Pons (tissue), 1 donor: ENCODE data around the gene ACTRT3.
"Not testable (repeated sequence)": the region's sequence is repeated elsewhere in the genome, so short reads cannot be mapped to it uniquely, and the experiment has no call there.

ENCODE experiments used
- DNase-seq: peaks from one replicate; pipeline ENCODE4 v3.0.0-alpha.2; 2016; ENCODE audit warnings: low spot score

ACTRT3 gene

DNA sequence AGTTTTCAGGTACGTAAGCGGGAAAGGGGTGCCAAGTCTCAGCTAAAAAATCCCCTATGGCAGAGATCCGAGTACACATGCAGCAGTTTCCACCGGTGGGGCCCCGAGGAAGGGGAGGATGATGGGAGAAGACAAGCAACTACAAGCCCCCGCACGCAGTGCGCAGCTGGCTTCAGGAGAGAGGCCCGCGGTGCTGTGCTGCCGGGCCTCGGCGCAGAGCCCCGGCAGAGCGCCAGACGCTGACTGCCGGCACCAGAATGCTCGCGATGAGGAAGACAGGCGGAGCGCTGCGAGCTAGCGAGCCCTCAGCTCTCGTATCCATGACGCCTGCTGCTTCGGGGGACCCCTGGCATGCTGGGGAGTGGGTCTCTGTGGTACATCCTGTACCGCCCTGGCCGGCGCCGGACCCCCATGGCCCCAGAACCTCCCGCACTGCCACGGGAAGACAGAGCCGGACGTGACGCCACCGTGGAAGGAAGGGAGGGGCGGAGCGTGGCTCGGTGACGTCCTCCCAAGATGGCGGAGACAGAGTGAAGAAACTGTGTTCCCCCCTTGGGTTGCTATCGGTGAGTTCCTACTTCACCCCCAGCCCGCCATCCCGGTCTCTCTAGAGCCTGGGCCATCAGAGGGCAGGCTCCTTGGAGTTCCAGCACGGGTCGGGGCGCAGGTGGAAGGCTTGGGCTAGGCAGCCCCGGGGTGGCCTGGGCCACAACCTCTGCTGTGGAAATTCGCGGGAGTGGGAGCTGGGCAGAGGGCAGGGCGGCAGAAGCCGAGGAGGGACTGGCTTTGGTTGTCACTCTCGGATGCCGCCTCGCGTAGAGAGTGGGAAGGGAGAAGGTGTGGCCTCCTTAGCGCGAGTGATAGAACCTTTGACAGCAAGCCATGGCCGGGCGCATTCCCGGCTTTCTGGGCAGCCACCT is 3.8 kb upstream of the ACTRT3 start, which contains the start of gene MYNN:
MYNN (plus strand) TSS at position 500 of the 920 bp plus-strand sequence. CDS start 900 bp downstream, outside the sequence.
- DNase-seq: peak; percentile 94

DNA sequence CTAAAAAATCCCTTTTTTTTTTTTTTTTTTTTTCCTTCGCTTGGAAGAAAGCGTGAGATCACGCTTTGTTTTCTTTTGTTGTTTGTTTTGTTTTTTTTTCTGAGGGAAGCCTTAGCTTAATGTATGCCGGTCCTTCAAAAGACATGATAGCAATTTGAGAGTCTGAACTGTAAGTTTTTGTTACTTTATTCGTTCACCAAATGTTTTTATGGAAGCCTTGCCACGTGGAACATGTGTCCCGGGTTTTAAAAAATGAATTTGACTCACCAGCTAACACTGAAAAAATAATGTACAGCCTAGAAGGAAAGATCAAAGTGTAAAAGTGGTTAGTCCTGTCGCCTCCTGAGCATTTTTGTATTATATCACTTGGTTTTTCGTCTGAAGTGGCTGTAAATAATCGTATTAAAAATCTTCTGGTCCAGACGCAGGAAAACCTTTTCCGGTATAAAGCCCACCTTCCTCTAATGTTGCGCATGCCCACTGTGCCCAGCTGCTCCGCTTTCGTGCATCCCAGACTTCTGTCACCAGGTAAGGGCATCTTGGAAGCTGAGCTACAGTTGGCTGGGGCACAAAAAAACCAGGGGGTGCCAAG is 3.0 kb upstream of the ACTRT3 start:
- DNase-seq: peak; percentile 81

- DNase-seq: peak; percentile 93
Measured at GRCh38 chr3:169771497-169772304, 2.3 kb upstream of the ACTRT3 start.

DNA sequence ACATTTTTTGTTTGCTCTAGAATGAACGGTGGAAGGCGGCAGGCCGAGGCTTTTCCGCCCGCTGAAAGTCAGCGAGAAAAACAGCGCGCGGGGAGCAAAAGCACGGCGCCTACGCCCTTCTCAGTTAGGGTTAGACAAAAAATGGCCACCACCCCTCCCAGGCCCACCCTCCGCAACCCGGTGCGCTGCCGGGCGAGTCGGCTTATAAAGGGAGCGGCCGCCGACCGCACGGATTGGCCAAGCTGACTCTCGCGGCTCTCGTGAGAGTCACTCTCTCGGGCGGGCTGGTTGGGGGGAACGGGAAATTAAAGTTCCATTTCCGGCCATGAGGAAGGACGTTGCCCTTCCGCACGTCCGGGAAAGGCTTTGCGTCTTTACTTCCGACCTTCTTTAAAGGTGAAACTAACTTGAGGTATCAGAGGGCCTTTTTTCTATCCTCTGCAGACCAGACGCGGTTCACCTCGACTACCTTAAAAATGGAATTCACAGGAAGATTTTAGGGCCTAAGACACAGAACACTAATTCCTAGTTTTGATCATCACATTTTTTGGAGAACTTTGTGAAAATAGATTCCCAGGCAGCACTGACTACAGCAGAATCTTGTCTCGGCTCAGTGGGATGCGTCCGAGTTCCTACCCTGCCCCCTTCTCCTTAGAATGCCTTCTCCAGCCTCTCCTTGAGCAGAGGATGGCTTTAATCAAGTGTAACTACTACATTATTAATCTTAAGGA is 4.3 kb downstream of the ACTRT3 start, which contains the start of gene TERC:
TERC (minus strand) TSS at position 179 of the 731 bp plus-strand sequence.
- DNase-seq: peak; percentile 87

GRCh38 chr3:169764312-169764881 is 5.0 kb downstream of the ACTRT3 start:
- peak; percentile 59 for DNase-seq

- DNase-seq: no peak
Measured at GRCh38 chr3:169760479-169760878, 8.9 kb downstream of the ACTRT3 start.

DNA sequence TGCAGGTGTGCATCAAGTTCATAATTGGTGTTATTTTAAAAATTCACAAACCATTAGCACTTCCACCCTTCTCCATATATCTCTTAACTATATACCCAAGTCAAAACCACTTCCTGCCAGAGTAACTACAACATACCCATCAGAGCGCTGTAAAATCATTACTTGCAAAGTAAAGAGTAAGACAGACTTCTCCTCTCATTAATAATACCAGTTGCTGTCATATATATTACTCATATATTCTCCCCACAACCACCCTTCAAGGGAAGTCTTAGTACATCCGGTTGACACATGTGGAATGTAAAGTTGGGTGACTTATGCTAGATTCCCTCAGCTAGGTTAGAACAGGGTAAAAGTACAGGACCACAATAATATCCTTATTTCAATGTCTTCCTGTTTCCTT is 10.1 kb downstream of the ACTRT3 start:
- DNase-seq: no peak

GRCh38 chr3:169758359-169758994 is 10.9 kb downstream of the ACTRT3 start:
- no peak for DNase-seq

DNA sequence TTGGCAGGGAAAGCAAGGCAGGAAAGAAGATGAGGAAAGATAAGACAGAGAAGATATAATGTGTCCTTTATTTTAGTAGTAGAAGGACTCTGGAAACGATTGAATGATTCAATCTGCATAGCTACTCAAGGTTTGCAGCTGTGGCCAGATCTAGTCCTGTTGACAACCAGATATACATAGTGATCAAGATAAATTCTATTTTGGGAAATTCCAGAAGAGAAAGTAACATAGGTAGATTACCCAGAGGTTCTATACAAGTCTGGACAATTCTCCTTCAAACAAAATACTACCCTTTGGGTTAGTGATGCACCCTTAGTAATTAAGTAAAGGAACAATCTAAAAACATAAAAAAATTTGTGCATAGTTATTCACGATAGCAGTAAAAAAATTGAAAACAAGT is 13.9 kb downstream of the ACTRT3 start:
- no peak for DNase-seq

- no peak for DNase-seq
Measured at GRCh38 chr3:169754711-169755110, 14.7 kb downstream of the ACTRT3 start.

GRCh38 chr3:169751875-169752274 is 17.5 kb downstream of the ACTRT3 start:
- DNase-seq: no peak

GRCh38 chr3:169750665-169751064 is 18.7 kb downstream of the ACTRT3 start:
- DNase-seq: no peak

GRCh38 chr3:169748670-169749069 is 20.7 kb downstream of the ACTRT3 start:
- DNase-seq: no peak

DNA sequence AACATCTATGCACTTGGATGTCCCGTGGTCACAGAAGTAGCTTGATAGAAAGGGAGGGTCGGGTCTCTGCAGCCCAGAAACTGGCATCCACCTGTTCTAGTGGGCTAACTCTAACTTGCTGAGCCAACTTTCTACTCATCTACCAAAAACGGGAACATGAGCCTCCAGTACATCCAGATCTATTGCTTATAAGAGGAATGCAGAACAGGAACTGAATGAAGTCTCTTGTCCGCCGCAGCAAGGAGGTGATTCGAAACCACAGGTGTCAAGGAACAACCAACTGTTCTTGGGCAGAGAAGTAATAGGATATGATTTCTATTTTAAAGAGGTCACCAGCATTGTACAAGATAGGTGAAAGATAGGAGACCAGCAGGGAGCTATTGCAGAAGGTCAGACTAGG is 22.4 kb downstream of the ACTRT3 start:
- no peak for DNase-seq

DNA sequence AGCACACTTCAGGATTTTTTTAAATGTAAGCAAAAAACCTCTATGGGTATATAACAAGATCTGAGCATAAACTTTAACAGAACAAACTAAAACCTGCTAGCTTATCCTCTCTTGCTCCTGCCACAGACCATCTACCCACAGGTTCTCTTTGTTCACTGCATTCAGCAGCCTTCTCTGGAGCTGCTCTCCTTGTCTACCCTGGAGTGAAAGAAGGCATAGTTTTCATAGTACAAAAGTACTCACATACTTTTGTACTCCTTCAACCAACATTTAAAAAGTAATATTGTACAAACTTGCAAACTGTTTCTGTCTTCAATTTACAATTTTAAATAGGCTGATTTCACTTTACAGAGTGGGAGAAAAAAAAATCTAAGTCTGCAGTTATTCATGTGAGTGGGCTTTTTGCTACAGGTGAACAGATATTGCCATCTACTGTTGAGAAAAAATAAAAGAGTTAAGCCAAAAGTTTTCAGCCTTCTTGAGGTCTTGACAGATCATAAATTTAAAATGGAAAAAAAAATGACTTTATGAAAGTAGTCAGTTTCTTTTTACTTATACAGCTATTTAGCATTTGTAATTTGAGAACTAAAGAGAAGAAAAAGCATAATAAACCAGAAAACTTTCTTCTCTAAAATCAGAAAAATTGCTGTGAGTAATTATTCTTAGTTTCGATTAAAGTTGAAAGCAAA is 24.9 kb downstream of the ACTRT3 start:
- no peak for DNase-seq

- no peak for DNase-seq
Measured at GRCh38 chr3:169739067-169739466, 30.3 kb downstream of the ACTRT3 start.

DNA sequence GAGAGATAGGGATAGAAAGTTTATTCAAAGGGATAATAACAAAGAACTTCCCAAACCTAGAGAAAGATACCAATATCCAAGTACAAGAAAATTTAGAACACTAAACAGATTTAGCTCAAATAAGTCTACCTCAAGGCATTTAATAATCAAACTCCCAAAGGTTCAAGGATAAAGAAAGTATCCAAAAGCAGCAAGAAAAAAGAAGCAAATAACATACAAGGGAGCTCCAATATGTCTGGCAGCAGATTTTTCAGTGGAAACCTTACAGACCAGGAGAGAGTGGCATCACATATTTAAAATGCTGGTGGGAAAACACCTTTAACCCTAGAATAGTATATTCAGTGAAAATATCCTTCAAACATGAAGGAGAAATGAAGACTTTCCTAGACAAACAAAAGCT is 37.5 kb downstream of the ACTRT3 start:
- not testable (repeated sequence) for DNase-seq

GRCh38 chr3:169722724-169723123 is 46.6 kb downstream of the ACTRT3 start:
- DNase-seq: no peak

DNA sequence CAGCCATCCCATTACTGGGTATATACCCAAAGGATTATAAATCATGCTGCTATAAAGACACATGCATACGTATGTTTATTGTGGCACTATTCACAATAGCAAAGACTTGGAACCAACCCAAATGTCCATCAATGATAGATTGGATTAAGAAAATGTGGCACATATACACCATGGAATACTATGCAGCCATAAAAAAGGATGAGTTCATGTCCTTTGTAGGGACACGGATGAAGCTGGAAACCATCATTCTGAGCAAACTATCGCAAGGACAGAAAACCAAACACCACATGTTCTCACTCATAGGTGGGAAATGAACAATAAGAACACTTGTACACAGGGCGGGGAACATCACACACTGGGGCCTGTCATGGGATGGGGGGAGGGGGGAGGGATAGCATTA is 50.9 kb downstream of the ACTRT3 start:
- not testable (repeated sequence) for DNase-seq
